ENCODE measurements around the gene CNOT4. TPM values are rescaled to one million over a fixed set of nuclear protein-coding genes. Genes with fewer than 3 reads are reported as not detected.
"Not testable (repeated sequence)": the region's sequence is repeated elsewhere in the genome, so short reads cannot be mapped to it uniquely, and the experiment has no call there.

CNOT4 gene
- total RNA-seq, 1 experiment from 2014 or later = 25.8 TPM

DNA sequence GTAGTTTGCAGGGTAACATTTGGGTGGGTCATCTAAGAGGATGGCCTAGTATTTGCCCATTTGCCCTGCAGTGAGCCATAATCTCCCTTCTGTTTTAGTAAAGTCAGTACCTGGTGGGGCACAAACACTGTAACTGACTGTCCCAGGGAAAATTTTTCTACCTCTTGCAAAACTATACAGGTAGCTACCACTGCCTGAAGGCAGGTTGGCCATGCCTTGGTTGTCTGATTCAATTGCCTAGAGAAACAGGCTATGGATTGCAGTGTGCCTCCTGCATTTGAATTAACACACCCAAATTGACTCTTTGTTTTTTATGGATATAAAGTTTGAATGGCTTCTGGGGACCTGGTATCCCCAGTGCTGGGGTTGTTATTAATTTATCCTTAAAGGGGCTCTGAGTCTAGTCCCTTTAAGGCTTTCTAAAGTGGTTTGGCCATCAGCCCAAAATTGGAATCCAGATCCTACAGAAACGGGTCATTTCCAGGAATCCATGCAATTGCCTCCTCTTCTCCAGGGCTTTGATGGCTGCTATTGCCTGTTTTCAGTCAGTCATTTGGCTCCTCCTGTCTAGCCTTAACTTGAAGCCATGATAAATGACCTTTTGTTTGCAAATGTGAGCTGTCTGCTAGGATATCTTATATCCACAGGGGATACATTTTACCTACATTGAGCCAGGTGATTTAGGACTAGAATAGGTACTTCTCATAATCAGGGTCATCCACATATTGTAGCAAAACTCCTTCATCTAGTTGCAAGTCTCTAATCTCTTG is 187.1 kb downstream of the CNOT4 start:
- no peak overlapping the region for H3K4me2 ChIP-seq
- no peak overlapping the region for H3K4me3 ChIP-seq
- ChIA-PET CTCF (no interaction called here), POLR2A (ENCODE audit: unreplicated experiment) (no interaction called here)
- no peaks in the 10 kb centered on the region for H3K4me1 ChIP-seq (replicated peaks; ENCODE audit: insufficient read depth)
- no peaks in the 10 kb centered on the region for H4K20me1 ChIP-seq (ENCODE audit: insufficient read depth)
- DNase-seq = no peak
- peaks cover 12% of the 10 kb centered on the region; the same call in 1 of the 2 replicates for H3K27me3 ChIP-seq (ENCODE audit: insufficient read depth, low read depth)
- TF ChIP-seq CTCF (conservative IDR thresholded peaks at IDR 0.05) = no peak
- TF ChIP-seq EZH2 (IDR thresholded peaks at IDR 0.05; ENCODE audit: low read depth) = no peak
- no peaks in the 10 kb centered on the region for H3K79me2 ChIP-seq (ENCODE audit: low read depth)
- no peaks in the 10 kb centered on the region for H3K36me3 ChIP-seq (ENCODE audit: low read depth)
- no TSS peak for BruUV-seq (replicated peaks)
- H3K9me2 ChIP-seq (ENCODE audit: insufficient read depth) = no peaks in the 10 kb centered on the region
- intact Hi-C loops (cut with micrococcal nuclease; ENCODE audit: unreplicated experiment) = no loop called here
- H3F3A ChIP-seq (ENCODE audit: insufficient read depth, low read depth) = no peaks in the 10 kb centered on the region
- H2AFZ ChIP-seq = no peak overlapping the region
- no peaks in the 10 kb centered on the region for H3K9me3 ChIP-seq (ENCODE audit: insufficient read depth, low read depth)
- H3K27ac ChIP-seq = no peak overlapping the region

GRCh38 chr7:135321556-135321955 is 188.3 kb downstream of the CNOT4 start:
- Histone ChIP-seq H4K20me1 (ENCODE audit: insufficient read depth) (no peaks in the 10 kb centered on the region), H3F3A (ENCODE audit: insufficient read depth, low read depth) (no peaks in the 10 kb centered on the region), H3K36me3 (ENCODE audit: low read depth) (no peaks in the 10 kb centered on the region), H3K9me3 (ENCODE audit: insufficient read depth, low read depth) (no peaks in the 10 kb centered on the region), H3K27me3 (ENCODE audit: insufficient read depth, low read depth) (0 out of 2 replicates have a peak, but pooled peaks cover under 1% of the 10 kb centered on the region), H3K27ac (no peak overlapping the region), H3K9me2 (ENCODE audit: insufficient read depth) (no peaks in the 10 kb centered on the region), H3K79me2 (ENCODE audit: low read depth) (no peaks in the 10 kb centered on the region), H2AFZ (no peak overlapping the region), H3K4me3 (no peak overlapping the region), H3K4me2 (no peak overlapping the region), H3K4me1 (replicated peaks; ENCODE audit: insufficient read depth) (no peaks in the 10 kb centered on the region)
- TF ChIP-seq CTCF (conservative IDR thresholded peaks at IDR 0.05) (no peak), EZH2 (IDR thresholded peaks at IDR 0.05; ENCODE audit: low read depth) (no peak)
- ChIA-PET CTCF (no interaction called here), POLR2A (ENCODE audit: unreplicated experiment) (no interaction called here)
- no TSS peak for BruUV-seq (replicated peaks)
- intact Hi-C loops (cut with micrococcal nuclease; ENCODE audit: unreplicated experiment) = no loop called here
- no peak for DNase-seq

DNA sequence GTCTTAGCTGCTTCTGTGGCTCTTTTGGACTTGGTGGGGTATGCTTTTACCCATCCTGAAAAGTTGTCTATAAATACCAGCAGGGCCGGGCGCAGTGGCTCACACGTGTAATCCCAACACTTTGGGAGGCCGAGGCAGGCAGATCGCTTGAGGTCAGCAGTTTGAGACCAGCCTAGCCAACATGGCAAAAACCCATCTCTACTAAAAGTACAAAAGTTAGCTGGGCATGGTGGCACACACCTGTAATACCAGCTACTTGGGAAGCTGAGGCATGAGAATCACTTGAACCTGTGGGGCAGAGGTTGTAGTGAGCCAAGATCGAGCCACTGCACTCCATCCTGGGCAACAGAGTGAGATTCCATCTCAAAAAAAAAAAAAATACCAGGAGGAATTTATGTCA is 188.9 kb downstream of the CNOT4 start:
- H4K20me1 ChIP-seq (ENCODE audit: insufficient read depth); H3K4me2 ChIP-seq; H3K79me2 ChIP-seq (ENCODE audit: low read depth); H3F3A ChIP-seq (ENCODE audit: insufficient read depth, low read depth); H3K27ac ChIP-seq; H3K36me3 ChIP-seq (ENCODE audit: low read depth); POLR2A ChIA-PET (ENCODE audit: unreplicated experiment); CTCF ChIA-PET; H3K9me3 ChIP-seq (ENCODE audit: insufficient read depth, low read depth); intact Hi-C loops (cut with micrococcal nuclease; ENCODE audit: unreplicated experiment); BruUV-seq (replicated peaks); H3K4me1 ChIP-seq (replicated peaks; ENCODE audit: insufficient read depth); DNase-seq; H3K27me3 ChIP-seq (ENCODE audit: insufficient read depth, low read depth); H3K9me2 ChIP-seq (ENCODE audit: insufficient read depth); H3K4me3 ChIP-seq; H2AFZ ChIP-seq: not testable (repeated sequence)

DNA sequence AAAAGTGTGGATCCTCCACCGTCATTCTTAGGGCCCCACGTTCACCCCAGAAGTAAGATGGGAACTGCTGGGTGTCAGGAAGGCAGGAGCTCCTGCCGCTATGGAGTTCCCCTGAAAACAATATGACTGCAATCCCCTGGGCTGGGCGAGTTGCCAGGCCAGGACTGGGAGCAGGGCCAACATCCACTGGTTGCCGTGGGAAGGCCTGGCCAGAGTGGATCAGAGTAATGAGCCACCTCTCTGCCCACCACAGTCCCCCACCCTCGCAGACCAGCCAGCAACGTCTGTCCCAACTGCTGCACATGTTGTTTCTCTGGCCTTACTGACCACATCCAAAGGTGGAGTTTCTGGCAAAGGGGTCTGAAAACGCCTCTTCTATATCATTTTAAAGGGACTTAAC is 189.6 kb downstream of the CNOT4 start:
- no peaks in the 10 kb centered on the region for H3K36me3 ChIP-seq (ENCODE audit: low read depth)
- H3K4me3 ChIP-seq = no peak overlapping the region
- H4K20me1 ChIP-seq (ENCODE audit: insufficient read depth) = no peaks in the 10 kb centered on the region
- H3F3A ChIP-seq (ENCODE audit: insufficient read depth, low read depth) = no peaks in the 10 kb centered on the region
- intact Hi-C loops (cut with micrococcal nuclease; ENCODE audit: unreplicated experiment) = no loop called here
- H3K9me3 ChIP-seq (ENCODE audit: insufficient read depth, low read depth) = no peaks in the 10 kb centered on the region
- no peak overlapping the region for H3K4me2 ChIP-seq
- no peaks in the 10 kb centered on the region for H3K79me2 ChIP-seq (ENCODE audit: low read depth)
- no TSS peak for BruUV-seq (replicated peaks)
- POLR2A ChIA-PET (ENCODE audit: unreplicated experiment) = no interaction called here
- H3K27me3 ChIP-seq (ENCODE audit: insufficient read depth, low read depth) = no peaks in the 10 kb centered on the region
- CTCF ChIA-PET = interaction anchor here (0.6 kb wide), 1 partner anchor 1554 kb away, joined by 4 read pairs; no protein-coding TSS in a partner anchor
- H3K9me2 ChIP-seq (ENCODE audit: insufficient read depth) = no peaks in the 10 kb centered on the region
- no peak overlapping the region for H3K27ac ChIP-seq
- peak in 1 of 2 experiments; percentile 71 for DNase-seq
- H2AFZ ChIP-seq = no peak overlapping the region
- no peaks in the 10 kb centered on the region for H3K4me1 ChIP-seq (replicated peaks; ENCODE audit: insufficient read depth)
- TF ChIP-seq EZH2 (IDR thresholded peaks at IDR 0.05; ENCODE audit: low read depth) (no peak), CTCF (conservative IDR thresholded peaks at IDR 0.05) (no peak)

Data from PC-9 (cell line).